HUES48 (cell line): Measurements from ENCODE around the gene GJD4.
A peak's percentile ranks its signal among the peaks of the same experiment; 100 is the strongest.

Experiments used
- H3K27ac ChIP-seq: one replicate; pipeline ENCODE4 v1.7.0; 2013; ENCODE audit warnings: low read depth, low read length, inconsistent platforms
- H3K27me3 ChIP-seq: 2 replicates; pipeline ENCODE4 v1.6.1; 2013; ENCODE audit warnings: mild to moderate bottlenecking, low read length; ENCODE audit not compliant: control insufficient read depth, insufficient read depth
- H3K36me3 ChIP-seq: 2 replicates; pipeline ENCODE4 v1.6.1; 2013; ENCODE audit warnings: low read length; ENCODE audit not compliant: control insufficient read depth, insufficient read depth
- H3K4me1 ChIP-seq: 2 replicates; pipeline ENCODE4 v1.6.1; 2013; ENCODE audit warnings: mild to moderate bottlenecking, low read length; ENCODE audit not compliant: control insufficient read depth, insufficient read depth
- H3K4me3 ChIP-seq: 2 replicates; pipeline ENCODE4 v1.5.1; 2013; ENCODE audit warnings: mild to moderate bottlenecking, low read depth, low read length
- H3K9ac ChIP-seq: 2 replicates; pipeline ENCODE4 v1.6.1; 2013; ENCODE audit warnings: mild to moderate bottlenecking, low read depth, low read length, moderate library complexity
- H3K9me3 ChIP-seq: 2 replicates; pipeline ENCODE4 v1.6.1; 2013; ENCODE audit warnings: low read length; ENCODE audit not compliant: control insufficient read depth, insufficient read depth

Gene GJD4

DNA sequence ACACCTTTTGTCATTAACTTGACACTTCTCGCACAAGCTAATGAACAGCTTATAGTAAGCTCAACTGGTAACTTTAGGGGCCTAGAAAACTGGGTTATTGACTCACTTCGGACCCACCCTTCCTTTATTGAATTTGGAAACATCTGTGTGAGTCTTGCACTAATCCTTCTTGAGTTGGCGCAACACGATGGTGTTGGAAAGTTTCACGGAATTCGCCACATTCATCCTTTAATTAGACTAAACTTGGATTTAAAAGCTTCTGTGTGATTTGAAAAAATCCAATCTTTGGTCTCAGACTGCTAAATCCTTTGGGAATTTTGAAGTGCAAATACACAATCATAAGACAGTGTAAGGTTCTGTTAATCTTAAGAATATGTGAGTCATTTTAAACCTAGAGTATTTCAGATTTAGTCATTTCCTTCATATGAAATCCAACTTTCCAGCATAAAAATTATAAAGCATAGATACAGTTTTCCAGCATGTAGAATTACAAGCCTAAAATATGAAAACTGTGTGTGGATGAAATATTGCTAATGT, 21.9 kb downstream of the GJD4 start:
- Histone ChIP-seq H3K4me3 (no peak overlapping the region), H3K9ac (no peak overlapping the region), H3K27ac (no peak overlapping the region), H3K4me1 (no peaks in the 10 kb centered on the region), H3K27me3 (no peaks in the 10 kb centered on the region), H3K9me3 (no peaks in the 10 kb centered on the region), H3K36me3 (no peaks in the 10 kb centered on the region)

DNA sequence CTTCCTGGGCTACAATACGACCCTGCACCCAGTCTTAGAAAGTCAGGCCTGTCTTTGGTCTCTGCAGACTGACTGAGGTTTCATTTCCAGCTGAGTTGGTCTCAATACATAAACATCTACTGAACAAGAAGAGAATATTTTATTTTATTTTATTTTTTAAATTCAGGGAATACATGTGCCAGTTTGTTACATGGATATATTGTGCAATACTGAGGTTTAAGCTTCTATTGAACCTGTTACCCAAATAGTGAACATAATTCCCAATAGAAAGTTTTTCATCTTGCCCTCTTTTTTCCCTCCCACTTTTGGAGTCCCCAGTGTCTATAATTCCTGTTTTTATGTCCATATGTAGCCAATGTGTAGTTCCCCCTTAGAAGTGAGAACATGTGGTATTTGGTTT, 26.3 kb downstream of the GJD4 start:
- no peak overlapping the region for H3K4me3 ChIP-seq
- no peak overlapping the region for H3K9ac ChIP-seq
- H3K36me3 ChIP-seq, result no peaks in the 10 kb centered on the region
- H3K27ac ChIP-seq, result no peak overlapping the region
- H3K27me3 ChIP-seq, result no peaks in the 10 kb centered on the region; the same call in 1 of the 2 replicates
- H3K9me3 ChIP-seq, result no peaks in the 10 kb centered on the region
- H3K4me1 ChIP-seq, result peaks cover 15% of the 10 kb centered on the region

DNA sequence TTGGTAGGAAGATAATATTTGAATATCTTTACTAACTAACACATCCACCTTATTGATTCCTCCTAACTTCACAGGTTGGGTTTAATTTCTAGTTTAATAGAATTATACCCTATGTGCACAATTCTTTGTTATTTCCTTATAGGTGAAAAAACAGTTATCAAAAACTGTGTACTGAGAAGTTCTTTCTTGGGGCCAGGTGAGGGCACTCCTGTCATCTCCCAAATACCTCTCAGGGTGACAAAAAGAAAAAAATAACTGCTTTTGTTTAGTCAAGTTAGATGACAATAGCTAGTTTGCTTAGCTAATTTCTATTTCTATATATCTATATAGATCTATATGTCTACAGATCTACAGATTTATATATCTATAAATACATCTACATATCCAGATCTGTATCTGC, 26.9 kb downstream of the GJD4 start:
- H3K4me1 ChIP-seq, result peaks cover 21% of the 10 kb centered on the region
- H3K27me3 ChIP-seq, result no peaks in the 10 kb centered on the region; the same call in 1 of the 2 replicates
- no peak overlapping the region for H3K9ac ChIP-seq
- H3K4me3 ChIP-seq, result no peak overlapping the region
- H3K27ac ChIP-seq, result no peak overlapping the region
- H3K36me3 ChIP-seq, result no peaks in the 10 kb centered on the region
- H3K9me3 ChIP-seq, result no peaks in the 10 kb centered on the region

DNA sequence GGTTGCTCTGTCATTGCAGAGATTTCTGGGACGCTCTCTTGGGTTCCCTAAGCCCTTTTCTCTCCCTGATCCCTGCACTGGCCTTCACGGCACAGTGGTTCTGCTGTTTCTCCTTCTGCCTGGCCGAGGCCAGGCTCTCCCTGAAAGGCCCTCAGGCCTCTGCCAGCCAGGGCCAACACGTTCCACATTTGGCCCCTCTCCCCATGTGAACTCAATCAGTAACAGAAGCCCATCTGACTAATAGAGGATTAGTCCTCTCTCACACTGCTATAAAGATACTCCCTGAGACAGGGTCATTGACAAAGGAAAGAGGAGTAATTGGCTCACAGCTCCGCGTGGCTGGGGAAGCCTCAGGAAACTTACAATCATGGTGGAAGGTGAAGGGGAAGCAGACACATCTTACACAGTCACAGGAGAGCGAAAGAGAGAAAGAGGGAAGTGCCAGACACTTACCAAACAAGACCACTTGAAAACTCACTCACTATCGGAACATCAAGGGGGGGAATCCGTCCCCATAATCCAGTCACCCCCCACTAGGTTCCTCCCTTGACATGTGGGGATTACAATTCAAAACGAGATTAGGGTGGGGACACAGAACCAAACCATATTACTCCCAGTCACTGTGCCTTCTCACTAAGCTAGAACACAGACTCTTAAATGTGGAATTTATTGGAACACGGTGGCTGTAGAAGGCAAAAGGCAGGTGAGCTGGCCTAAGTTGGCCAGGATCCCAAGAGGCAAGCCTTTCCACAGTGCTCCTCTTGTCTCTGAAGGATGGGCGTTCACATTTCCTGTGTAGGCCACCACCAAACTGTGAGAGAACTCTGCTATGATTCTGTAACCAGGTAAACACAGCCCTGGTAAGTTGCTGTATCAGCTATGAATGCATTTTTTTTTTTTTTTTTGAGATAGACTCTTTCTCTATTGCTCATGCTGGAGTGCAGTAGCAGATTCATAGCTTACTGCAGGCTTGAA, 28.2 kb downstream of the GJD4 start:
- Histone ChIP-seq H3K4me3 (no peak overlapping the region), H3K27ac (no peak overlapping the region), H3K36me3 (no peaks in the 10 kb centered on the region), H3K9ac (no peak overlapping the region), H3K4me1 (peaks cover 29% of the 10 kb centered on the region), H3K9me3 (no peaks in the 10 kb centered on the region), H3K27me3 (peaks cover 3% of the 10 kb centered on the region; the same call in 1 of the 2 replicates)

GRCh38 chr10:35635576-35635975, 30.4 kb downstream of the GJD4 start:
- Histone ChIP-seq H3K4me3 (no peak overlapping the region), H3K4me1 (peaks cover 31% of the 10 kb centered on the region), H3K9ac (no peak overlapping the region), H3K27ac (no peak overlapping the region), H3K27me3 (peaks cover 11% of the 10 kb centered on the region), H3K36me3 (no peaks in the 10 kb centered on the region), H3K9me3 (no peaks in the 10 kb centered on the region)

DNA sequence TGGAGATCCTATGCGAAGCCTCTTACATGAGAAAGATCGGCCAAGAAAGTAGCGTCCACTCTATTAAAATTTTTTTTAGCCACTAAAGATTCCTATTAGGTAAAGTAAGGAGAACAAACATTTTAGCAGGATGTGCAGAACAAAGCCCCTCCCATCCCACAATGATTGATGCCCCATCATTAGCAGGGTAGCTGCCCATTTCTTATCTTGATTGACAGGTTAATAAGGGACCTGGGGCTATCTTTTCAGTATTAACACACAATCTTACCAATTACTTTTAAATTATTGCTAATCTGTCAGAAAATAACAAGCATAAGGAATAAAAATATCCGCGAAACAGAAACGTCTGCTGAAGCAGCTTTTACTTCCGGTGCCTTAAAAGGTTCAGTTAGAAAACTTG, 31.8 kb downstream of the GJD4 start:
- Histone ChIP-seq H3K4me3 (peak overlapping the region; percentile 47), H3K27ac (peak overlapping the region; percentile 53)

DNA sequence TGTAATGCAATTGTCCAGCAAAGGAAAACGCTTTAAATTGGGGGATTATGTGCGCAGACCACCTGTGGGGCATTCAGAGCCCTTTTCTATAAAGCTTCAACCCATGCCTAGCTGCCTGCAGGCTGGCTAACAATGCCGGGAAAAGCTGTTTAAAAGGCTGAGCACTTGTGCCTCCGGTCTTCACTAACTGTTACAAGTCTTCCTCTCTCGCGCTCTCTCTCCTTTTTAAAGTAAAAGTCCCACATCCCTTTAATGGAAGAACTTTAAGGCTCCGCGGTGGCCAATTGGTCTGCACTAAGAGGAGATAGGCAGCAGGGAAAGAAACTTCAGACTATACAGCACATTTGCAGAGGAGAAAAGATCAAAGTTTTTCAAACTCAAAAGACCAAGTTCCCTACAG, 32.3 kb downstream of the GJD4 start:
- H3K4me1 ChIP-seq, result peaks cover 30% of the 10 kb centered on the region
- peaks cover 16% of the 10 kb centered on the region for H3K27me3 ChIP-seq
- H3K9me3 ChIP-seq, result no peaks in the 10 kb centered on the region
- H3K27ac ChIP-seq, result peak overlapping the region; percentile 53
- H3K36me3 ChIP-seq, result no peaks in the 10 kb centered on the region
- no peak overlapping the region for H3K9ac ChIP-seq
- H3K4me3 ChIP-seq, result peak overlapping the region; percentile 77

More for the DNA sequence above, 31.8 kb downstream of the GJD4 start:
- Histone ChIP-seq H3K9me3 (no peaks in the 10 kb centered on the region), H3K4me1 (peaks cover 31% of the 10 kb centered on the region), H3K27me3 (peaks cover 16% of the 10 kb centered on the region), H3K9ac (no peak overlapping the region), H3K36me3 (no peaks in the 10 kb centered on the region)

DNA sequence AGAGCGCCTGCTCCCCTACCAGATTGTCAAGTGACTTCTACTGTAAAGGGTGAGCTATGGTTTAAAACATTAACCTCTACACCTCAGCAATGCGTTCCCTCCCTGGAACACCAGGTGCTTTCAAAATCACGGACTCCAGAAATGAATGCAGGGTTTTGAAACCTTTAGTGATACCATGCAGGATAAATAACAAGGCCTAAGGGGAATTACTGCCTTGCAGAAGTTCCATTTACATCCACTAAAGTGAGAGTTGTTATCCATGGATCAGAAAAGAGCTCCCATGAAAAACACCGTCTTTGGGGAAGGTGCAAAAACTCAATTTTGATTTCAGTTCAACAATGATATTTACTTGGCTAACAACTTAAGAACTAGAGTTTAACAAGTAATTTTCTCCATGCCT, 33.0 kb downstream of the GJD4 start:
- Histone ChIP-seq H3K27me3 (peaks cover 16% of the 10 kb centered on the region), H3K27ac (peak overlapping the region; percentile 53), H3K9ac (no peak overlapping the region), H3K4me1 (peaks cover 25% of the 10 kb centered on the region), H3K9me3 (no peaks in the 10 kb centered on the region), H3K4me3 (peak overlapping the region; percentile 77), H3K36me3 (no peaks in the 10 kb centered on the region)

DNA sequence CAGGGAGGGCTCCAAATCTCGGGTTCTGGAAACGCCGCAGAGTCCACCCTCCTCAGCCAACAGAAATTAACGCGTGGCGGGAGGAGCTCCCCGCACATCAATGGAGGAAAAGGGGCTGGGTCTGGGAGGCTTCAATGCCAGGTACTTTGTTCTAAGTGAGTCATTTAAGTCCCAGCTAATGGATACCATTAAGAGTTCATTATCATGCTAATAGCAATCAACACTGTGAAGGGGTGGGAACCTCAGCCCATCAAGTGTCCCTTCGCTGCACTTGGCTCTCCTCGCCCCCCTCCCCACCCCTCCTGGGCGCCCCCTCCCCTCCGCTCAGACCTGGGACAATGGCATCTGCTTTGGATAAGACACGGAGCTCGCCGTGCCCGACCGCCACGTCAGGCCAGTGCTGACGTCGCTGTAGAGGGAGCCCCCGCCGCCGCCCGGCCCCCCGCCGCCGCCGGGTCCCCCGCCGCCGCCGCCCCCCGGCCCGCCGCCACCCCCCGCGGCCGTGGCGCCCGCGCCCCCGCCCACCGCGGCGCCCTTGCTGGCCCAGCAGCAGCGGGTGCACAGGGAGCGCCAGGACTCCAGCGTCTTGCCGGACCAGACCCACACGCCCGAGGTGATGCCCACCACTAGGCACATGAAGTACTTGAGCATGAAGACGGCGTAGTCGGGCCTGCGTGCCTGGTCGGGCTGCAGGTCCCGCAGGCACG, 34.0 kb downstream of the GJD4 start:
- H3K9ac ChIP-seq, result peak overlapping the region; percentile 52; the same call in 1 of the 2 replicates
- H3K27ac ChIP-seq, result peak overlapping the region; percentile 87
- peaks cover 18% of the 10 kb centered on the region for H3K27me3 ChIP-seq
- H3K9me3 ChIP-seq, result no peaks in the 10 kb centered on the region
- H3K36me3 ChIP-seq, result no peaks in the 10 kb centered on the region
- H3K4me3 ChIP-seq, result peak overlapping the region; percentile 77
- H3K4me1 ChIP-seq, result peaks cover 27% of the 10 kb centered on the region

- H3K4me1 ChIP-seq, result peaks cover 32% of the 10 kb centered on the region
- peak overlapping the region; percentile 71 for H3K4me3 ChIP-seq
- peak overlapping the region; percentile 52 for H3K9ac ChIP-seq
- H3K36me3 ChIP-seq, result no peaks in the 10 kb centered on the region
- no peaks in the 10 kb centered on the region for H3K9me3 ChIP-seq
- H3K27me3 ChIP-seq, result peaks cover 25% of the 10 kb centered on the region
- no peak overlapping the region for H3K27ac ChIP-seq
Observed at GRCh38 chr10:35639728-35640401, 34.7 kb downstream of the GJD4 start.
